ENCODE data around the gene ACER3.

The ACER3 gene

DNA sequence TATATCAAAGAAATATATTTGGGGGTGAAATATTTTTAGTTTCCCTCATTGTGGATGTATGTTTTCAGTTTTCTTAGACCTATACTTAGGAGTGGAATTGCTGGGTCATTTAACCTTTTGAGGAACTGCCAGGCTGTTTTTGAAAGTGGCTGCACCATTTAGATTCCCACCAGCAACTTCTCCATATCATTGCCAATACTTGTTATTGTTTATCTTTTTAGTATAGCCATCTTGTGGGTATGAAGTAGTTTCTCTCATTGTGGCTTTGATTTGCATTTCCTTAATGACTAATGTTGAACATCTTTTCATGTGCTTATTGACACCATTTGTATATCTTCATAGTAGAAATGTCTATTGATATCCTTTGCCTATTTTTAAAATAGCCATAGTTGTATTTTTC is 111.3 kb downstream of the ACER3 start:
- no peaks in the 10 kb centered on the region for H3K4me1 ChIP-seq (ENCODE audit: control insufficient read depth, insufficient read depth, low read length)
- H3K9ac ChIP-seq (ENCODE audit: low read length), result no peak overlapping the region
- H3K27me3 ChIP-seq (ENCODE audit: control insufficient read depth, insufficient read depth, low read length), result no peaks in the 10 kb centered on the region
- no peaks in the 10 kb centered on the region for H3K36me3 ChIP-seq (ENCODE audit: control insufficient read depth, insufficient read depth, low read length)
- H3K4me3 ChIP-seq (ENCODE audit: low read length), result no peak overlapping the region
- no peak overlapping the region for H3K27ac ChIP-seq (ENCODE audit: low read depth, low read length)

DNA sequence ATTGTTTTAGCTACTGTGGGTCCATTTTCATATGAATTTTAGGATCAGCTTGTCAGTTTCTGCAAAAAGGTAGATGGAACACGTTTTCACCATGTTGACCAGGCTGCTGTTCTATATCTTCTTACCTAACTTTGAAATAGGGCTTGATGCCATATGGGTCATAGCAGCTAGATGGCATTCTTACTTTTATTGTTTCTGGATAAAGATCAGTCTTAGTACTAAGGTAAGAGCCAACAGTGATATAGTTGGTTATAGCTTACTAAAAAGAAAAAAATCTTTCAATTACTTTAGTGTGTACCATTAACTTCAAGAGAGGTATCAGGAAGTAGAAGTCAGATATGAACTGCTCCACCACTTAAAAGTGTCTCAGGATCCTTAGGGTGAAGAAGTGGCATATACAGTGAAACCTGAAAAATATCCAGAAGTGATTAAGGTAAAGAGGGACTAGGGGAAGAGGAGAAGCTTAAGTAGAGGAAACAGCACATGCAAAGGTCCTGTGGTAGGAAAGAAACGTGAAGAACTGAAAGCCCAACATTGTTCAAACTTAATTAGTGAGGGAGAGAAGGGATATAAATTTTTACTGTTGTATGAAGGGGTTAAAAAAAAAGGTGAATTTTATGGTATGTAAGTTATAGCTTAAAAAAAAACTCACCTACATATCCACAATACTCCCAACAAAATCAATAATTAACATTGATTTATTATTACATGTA is 113.6 kb downstream of the ACER3 start:
- H3K4me1 ChIP-seq (ENCODE audit: control insufficient read depth, insufficient read depth, low read length), result no peaks in the 10 kb centered on the region
- no peaks in the 10 kb centered on the region for H3K27me3 ChIP-seq (ENCODE audit: control insufficient read depth, insufficient read depth, low read length)
- no peak overlapping the region for H3K9ac ChIP-seq (ENCODE audit: low read length)
- H3K27ac ChIP-seq (ENCODE audit: low read depth, low read length), result no peak overlapping the region
- H3K4me3 ChIP-seq (ENCODE audit: low read length), result no peak overlapping the region
- H3K36me3 ChIP-seq (ENCODE audit: control insufficient read depth, insufficient read depth, low read length), result no peaks in the 10 kb centered on the region

DNA sequence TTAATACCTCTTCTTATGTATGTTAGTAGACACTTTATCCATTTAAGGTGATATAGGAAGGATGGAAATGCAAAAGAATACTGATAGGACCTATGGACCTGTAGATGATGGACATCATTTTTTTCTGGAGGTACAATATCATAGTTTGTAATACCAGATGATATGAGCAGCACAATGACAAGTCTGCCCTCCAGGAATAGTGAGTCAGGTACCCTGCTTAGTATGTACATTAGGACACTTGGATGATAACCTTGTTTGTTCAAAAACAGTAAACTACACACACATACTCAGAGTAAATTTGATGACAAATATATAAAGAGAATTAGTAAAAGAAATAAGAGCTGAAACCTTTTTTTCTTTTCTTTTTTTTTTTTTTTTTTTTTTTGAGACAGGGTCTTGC is 114.8 kb downstream of the ACER3 start:
- H3K27ac ChIP-seq (ENCODE audit: low read depth, low read length), result no peak overlapping the region
- no peaks in the 10 kb centered on the region for H3K4me1 ChIP-seq (ENCODE audit: control insufficient read depth, insufficient read depth, low read length)
- no peaks in the 10 kb centered on the region for H3K27me3 ChIP-seq (ENCODE audit: control insufficient read depth, insufficient read depth, low read length)
- H3K9ac ChIP-seq (ENCODE audit: low read length), result no peak overlapping the region
- no peaks in the 10 kb centered on the region for H3K36me3 ChIP-seq (ENCODE audit: control insufficient read depth, insufficient read depth, low read length)
- no peak overlapping the region for H3K4me3 ChIP-seq (ENCODE audit: low read length)

- Histone ChIP-seq H3K4me3 (ENCODE audit: low read length) (no peak overlapping the region), H3K36me3 (ENCODE audit: control insufficient read depth, insufficient read depth, low read length) (no peaks in the 10 kb centered on the region), H3K27me3 (ENCODE audit: control insufficient read depth, insufficient read depth, low read length) (no peaks in the 10 kb centered on the region), H3K9ac (ENCODE audit: low read length) (no peak overlapping the region), H3K27ac (ENCODE audit: low read depth, low read length) (no peak overlapping the region), H3K4me1 (ENCODE audit: control insufficient read depth, insufficient read depth, low read length) (no peaks in the 10 kb centered on the region)
Observed at GRCh38 chr11:76977791-76978190, 117.1 kb downstream of the ACER3 start.

DNA sequence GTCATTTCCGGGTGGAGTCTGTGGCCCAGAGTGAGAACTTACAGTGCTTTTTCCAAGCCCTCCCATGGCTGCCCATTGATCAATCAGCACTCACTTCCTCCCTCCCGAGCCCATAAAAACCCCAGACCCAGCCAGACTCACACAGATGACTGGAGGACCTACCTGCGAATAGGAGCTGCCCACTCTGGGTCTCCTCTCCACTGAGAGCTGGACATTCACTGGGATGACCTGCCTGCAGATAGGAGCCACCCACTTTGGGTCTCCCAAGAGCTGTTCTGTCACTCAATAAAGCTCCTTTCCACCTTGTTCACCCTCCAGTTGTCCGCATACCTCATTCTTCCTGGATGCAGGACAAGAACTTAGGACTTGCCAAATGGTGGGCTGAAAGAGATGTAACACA is 117.5 kb downstream of the ACER3 start:
- Histone ChIP-seq H3K27me3 (ENCODE audit: control insufficient read depth, insufficient read depth, low read length) (no peaks in the 10 kb centered on the region), H3K4me1 (ENCODE audit: control insufficient read depth, insufficient read depth, low read length) (no peaks in the 10 kb centered on the region), H3K4me3 (ENCODE audit: low read length) (no peak overlapping the region), H3K9ac (ENCODE audit: low read length) (no peak overlapping the region), H3K27ac (ENCODE audit: low read depth, low read length) (no peak overlapping the region), H3K36me3 (ENCODE audit: control insufficient read depth, insufficient read depth, low read length) (no peaks in the 10 kb centered on the region)

GRCh38 chr11:76978818-76979217 is 118.1 kb downstream of the ACER3 start:
- Histone ChIP-seq H3K4me1 (ENCODE audit: control insufficient read depth, insufficient read depth, low read length) (no peaks in the 10 kb centered on the region), H3K4me3 (ENCODE audit: low read length) (no peak overlapping the region), H3K27me3 (ENCODE audit: control insufficient read depth, insufficient read depth, low read length) (no peaks in the 10 kb centered on the region), H3K27ac (ENCODE audit: low read depth, low read length) (no peak overlapping the region), H3K36me3 (ENCODE audit: control insufficient read depth, insufficient read depth, low read length) (no peaks in the 10 kb centered on the region), H3K9ac (ENCODE audit: low read length) (no peak overlapping the region)

- Histone ChIP-seq H3K4me3 (ENCODE audit: low read length) (no peak overlapping the region), H3K27me3 (ENCODE audit: control insufficient read depth, insufficient read depth, low read length) (no peaks in the 10 kb centered on the region), H3K27ac (ENCODE audit: low read depth, low read length) (no peak overlapping the region)
Observed at GRCh38 chr11:76980196-76980595, 119.5 kb downstream of the ACER3 start.

GRCh38 chr11:76984743-76985142 is 124.0 kb downstream of the ACER3 start:
- H3K4me1 ChIP-seq (ENCODE audit: control insufficient read depth, insufficient read depth, low read length), result no peaks in the 10 kb centered on the region
- no peaks in the 10 kb centered on the region for H3K36me3 ChIP-seq (ENCODE audit: control insufficient read depth, insufficient read depth, low read length)
- H3K27ac ChIP-seq (ENCODE audit: low read depth, low read length), result no peak overlapping the region
- H3K27me3 ChIP-seq (ENCODE audit: control insufficient read depth, insufficient read depth, low read length), result no peaks in the 10 kb centered on the region
- no peak overlapping the region for H3K9ac ChIP-seq (ENCODE audit: low read length)
- no peak overlapping the region for H3K4me3 ChIP-seq (ENCODE audit: low read length)

More at GRCh38 chr11:76980196-76980595, 119.5 kb downstream of the ACER3 start:
- Histone ChIP-seq H3K36me3 (ENCODE audit: control insufficient read depth, insufficient read depth, low read length) (no peaks in the 10 kb centered on the region), H3K9ac (ENCODE audit: low read length) (no peak overlapping the region), H3K4me1 (ENCODE audit: control insufficient read depth, insufficient read depth, low read length) (no peaks in the 10 kb centered on the region)

GRCh38 chr11:76987203-76987602 is 126.5 kb downstream of the ACER3 start:
- Histone ChIP-seq H3K36me3 (ENCODE audit: control insufficient read depth, insufficient read depth, low read length) (peaks cover 5% of the 10 kb centered on the region), H3K4me1 (ENCODE audit: control insufficient read depth, insufficient read depth, low read length) (no peaks in the 10 kb centered on the region), H3K27ac (ENCODE audit: low read depth, low read length) (no peak overlapping the region), H3K9ac (ENCODE audit: low read length) (no peak overlapping the region), H3K27me3 (ENCODE audit: control insufficient read depth, insufficient read depth, low read length) (no peaks in the 10 kb centered on the region), H3K4me3 (ENCODE audit: low read length) (no peak overlapping the region)

DNA sequence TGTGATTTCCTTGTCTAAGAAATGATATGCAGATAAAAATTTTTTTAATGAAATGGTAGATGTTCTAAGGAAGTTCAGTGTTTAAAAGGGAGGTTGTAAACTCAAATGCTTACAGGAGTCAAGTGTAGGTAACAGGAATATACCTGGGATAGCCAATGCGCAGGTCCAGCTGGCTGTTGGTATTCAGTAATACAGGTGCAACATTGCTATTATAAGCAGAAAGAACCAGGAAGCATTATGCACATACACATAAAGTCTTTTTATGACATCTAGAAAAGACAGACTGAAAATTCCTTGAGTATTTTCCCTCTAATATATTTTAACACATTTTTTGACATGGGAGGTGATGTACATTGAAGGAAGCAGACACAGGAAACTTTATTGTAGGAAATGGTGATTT is 129.9 kb downstream of the ACER3 start:
- Histone ChIP-seq H3K27me3 (ENCODE audit: control insufficient read depth, insufficient read depth, low read length) (no peaks in the 10 kb centered on the region), H3K9ac (ENCODE audit: low read length) (no peak overlapping the region), H3K4me1 (ENCODE audit: control insufficient read depth, insufficient read depth, low read length) (no peaks in the 10 kb centered on the region), H3K36me3 (ENCODE audit: control insufficient read depth, insufficient read depth, low read length) (peaks cover 5% of the 10 kb centered on the region), H3K4me3 (ENCODE audit: low read length) (no peak overlapping the region), H3K27ac (ENCODE audit: low read depth, low read length) (no peak overlapping the region)

GRCh38 chr11:76995081-76995576 is 134.4 kb downstream of the ACER3 start:
- Histone ChIP-seq H3K27ac (ENCODE audit: low read depth, low read length) (no peak overlapping the region), H3K9ac (ENCODE audit: low read length) (no peak overlapping the region), H3K36me3 (ENCODE audit: control insufficient read depth, insufficient read depth, low read length) (peaks cover 1% of the 10 kb centered on the region), H3K27me3 (ENCODE audit: control insufficient read depth, insufficient read depth, low read length) (no peaks in the 10 kb centered on the region), H3K4me1 (ENCODE audit: control insufficient read depth, insufficient read depth, low read length) (no peaks in the 10 kb centered on the region), H3K4me3 (ENCODE audit: low read length) (no peak overlapping the region)

DNA sequence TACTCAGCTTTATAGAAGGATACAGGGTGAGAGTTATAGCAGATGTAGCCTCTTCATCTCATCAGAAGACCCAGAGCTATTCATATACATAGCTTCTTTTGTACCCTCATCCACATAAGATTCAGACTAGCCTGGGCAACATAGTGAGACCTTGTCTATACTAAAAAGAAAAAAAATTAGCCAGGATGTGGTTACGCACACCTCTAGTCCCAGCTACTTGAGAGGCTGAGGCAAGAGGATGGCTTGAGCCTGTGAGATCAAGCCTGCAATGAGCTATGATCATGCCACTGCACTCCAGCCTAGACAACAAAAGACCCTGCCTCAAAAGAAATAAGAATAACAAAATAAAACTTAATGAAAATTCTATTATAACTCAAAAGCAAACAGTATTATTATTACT is 136.8 kb downstream of the ACER3 start:
- Histone ChIP-seq H3K4me3 (ENCODE audit: low read length) (no peak overlapping the region), H3K27ac (ENCODE audit: low read depth, low read length) (no peak overlapping the region), H3K9ac (ENCODE audit: low read length) (no peak overlapping the region), H3K4me1 (ENCODE audit: control insufficient read depth, insufficient read depth, low read length) (no peaks in the 10 kb centered on the region), H3K27me3 (ENCODE audit: control insufficient read depth, insufficient read depth, low read length) (no peaks in the 10 kb centered on the region), H3K36me3 (ENCODE audit: control insufficient read depth, insufficient read depth, low read length) (no peaks in the 10 kb centered on the region)

- Histone ChIP-seq H3K36me3 (ENCODE audit: control insufficient read depth, insufficient read depth, low read length) (no peaks in the 10 kb centered on the region), H3K9ac (ENCODE audit: low read length) (no peak overlapping the region), H3K4me1 (ENCODE audit: control insufficient read depth, insufficient read depth, low read length) (no peaks in the 10 kb centered on the region), H3K4me3 (ENCODE audit: low read length) (no peak overlapping the region), H3K27ac (ENCODE audit: low read depth, low read length) (no peak overlapping the region), H3K27me3 (ENCODE audit: control insufficient read depth, insufficient read depth, low read length) (no peaks in the 10 kb centered on the region)
Observed at GRCh38 chr11:76999597-76999996, 138.9 kb downstream of the ACER3 start.
